ENCODE data around the gene CAMSAP3.

Gene CAMSAP3

DNA sequence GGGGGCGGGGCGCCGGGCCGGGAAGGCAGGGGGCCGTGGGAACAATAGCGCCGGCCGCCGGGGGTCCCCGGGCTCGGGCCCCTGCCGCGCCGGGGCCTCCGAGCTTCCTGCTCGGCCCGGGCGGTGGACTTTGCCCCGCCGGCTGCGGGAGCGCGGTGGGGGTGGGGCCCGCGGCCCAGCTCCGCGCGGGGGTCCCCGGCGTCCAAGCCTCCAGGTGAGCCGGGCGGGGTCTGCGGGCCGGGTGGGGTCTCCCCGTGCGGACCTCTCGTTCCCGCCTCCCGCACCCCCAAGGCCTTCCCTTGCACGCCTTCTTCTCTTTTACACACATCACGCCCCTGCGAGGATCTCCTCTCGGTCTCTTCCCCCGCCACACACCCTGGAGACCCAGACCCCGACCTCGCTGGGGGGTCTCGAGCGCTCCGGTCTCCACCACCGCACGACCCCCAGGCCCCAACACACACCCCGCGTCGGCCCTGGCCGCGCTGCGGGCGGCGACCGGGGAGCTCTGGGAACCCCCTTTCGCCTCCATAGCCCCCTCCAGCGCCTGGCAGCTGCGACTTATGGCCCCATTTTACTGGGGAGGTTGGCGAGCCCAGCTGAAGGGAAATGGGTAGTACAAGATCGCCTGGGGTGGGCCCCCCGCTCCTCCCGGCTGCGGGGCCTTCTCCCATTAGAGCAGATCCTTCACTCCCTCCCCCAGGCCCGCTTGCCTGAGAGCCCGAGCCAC lies 711 bp downstream of the CAMSAP3 start:
- no peak overlapping the region for H3K9ac ChIP-seq (ENCODE audit: low read depth, low read length)
- H3K9me3 ChIP-seq (ENCODE audit: insufficient read depth, low read length, severe bottlenecking): no peaks in the 10 kb centered on the region
- TF ChIP-seq, protein P1, sequence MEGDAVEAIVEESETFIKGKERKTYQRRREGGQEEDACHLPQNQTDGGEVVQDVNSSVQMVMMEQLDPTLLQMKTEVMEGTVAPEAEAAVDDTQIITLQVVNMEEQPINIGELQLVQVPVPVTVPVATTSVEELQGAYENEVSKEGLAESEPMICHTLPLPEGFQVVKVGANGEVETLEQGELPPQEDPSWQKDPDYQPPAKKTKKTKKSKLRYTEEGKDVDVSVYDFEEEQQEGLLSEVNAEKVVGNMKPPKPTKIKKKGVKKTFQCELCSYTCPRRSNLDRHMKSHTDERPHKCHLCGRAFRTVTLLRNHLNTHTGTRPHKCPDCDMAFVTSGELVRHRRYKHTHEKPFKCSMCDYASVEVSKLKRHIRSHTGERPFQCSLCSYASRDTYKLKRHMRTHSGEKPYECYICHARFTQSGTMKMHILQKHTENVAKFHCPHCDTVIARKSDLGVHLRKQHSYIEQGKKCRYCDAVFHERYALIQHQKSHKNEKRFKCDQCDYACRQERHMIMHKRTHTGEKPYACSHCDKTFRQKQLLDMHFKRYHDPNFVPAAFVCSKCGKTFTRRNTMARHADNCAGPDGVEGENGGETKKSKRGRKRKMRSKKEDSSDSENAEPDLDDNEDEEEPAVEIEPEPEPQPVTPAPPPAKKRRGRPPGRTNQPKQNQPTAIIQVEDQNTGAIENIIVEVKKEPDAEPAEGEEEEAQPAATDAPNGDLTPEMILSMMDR (IDR thresholded peaks at IDR 0.05; ENCODE audit: borderline replicate concordance, extremely low read depth, low read length, poor library complexity, severe bottlenecking): no peak
- no peak for TF ChIP-seq EZH2 (IDR thresholded peaks at IDR 0.05; ENCODE audit: borderline replicate concordance, low read depth, low read length, severe bottlenecking)
- H4K20me1 ChIP-seq (ENCODE audit: insufficient read depth, low read length): no peaks in the 10 kb centered on the region
- H2AFZ ChIP-seq (ENCODE audit: low read depth, low read length): no peak overlapping the region
- H3K79me2 ChIP-seq (ENCODE audit: insufficient read depth, low read length): no peaks in the 10 kb centered on the region
- no peak overlapping the region for H3K4me3 ChIP-seq (ENCODE audit: low read depth in 1 of 2, low read length in 2 of 2)
- no peak overlapping the region for H3K4me2 ChIP-seq (ENCODE audit: insufficient read depth, low read length)
- no peaks in the 10 kb centered on the region for H3K36me3 ChIP-seq (ENCODE audit: insufficient read depth, low read length)
- no peak overlapping the region for H3K27ac ChIP-seq (ENCODE audit: low read length)
- no peak for ATAC-seq (ENCODE audit: insufficient read depth, low read depth)
- H3K4me1 ChIP-seq (ENCODE audit: insufficient read depth, low read length): no peaks in the 10 kb centered on the region
- DNase-seq: no peak
- H3K27me3 ChIP-seq (ENCODE audit: insufficient read depth, low read length, poor library complexity): no peaks in the 10 kb centered on the region

DNA sequence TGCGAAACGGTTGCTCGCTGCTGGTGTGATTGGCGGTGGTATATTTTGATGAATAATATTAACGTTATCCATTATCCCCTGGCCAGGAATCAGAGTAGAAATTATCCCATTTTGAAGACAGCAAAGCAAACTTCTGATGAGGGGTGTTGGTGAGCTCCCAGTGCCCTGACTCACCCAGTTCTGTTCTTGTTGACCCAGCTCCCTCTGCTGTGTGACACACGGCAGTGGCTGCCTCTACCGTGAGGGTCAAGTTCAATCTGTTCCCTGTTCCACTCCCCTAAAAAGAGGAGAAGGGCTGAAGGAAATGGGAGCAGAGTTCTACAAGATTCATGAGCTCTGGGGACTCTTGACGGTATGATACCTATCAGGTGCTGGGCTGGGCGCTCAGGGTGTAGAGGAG lies 2.0 kb downstream of the CAMSAP3 start:
- Histone ChIP-seq H2AFZ (ENCODE audit: low read depth, low read length) (no peak overlapping the region), H3K36me3 (ENCODE audit: insufficient read depth, low read length) (no peaks in the 10 kb centered on the region), H4K20me1 (ENCODE audit: insufficient read depth, low read length) (no peaks in the 10 kb centered on the region), H3K27ac (ENCODE audit: low read length) (no peak overlapping the region), H3K4me1 (ENCODE audit: insufficient read depth, low read length) (no peaks in the 10 kb centered on the region), H3K9me3 (ENCODE audit: insufficient read depth, low read length, severe bottlenecking) (no peaks in the 10 kb centered on the region), H3K4me2 (ENCODE audit: insufficient read depth, low read length) (no peak overlapping the region), H3K9ac (ENCODE audit: low read depth, low read length) (no peak overlapping the region), H3K4me3 (ENCODE audit: low read depth in 1 of 2, low read length in 2 of 2) (no peak overlapping the region), H3K79me2 (ENCODE audit: insufficient read depth, low read length) (no peaks in the 10 kb centered on the region), H3K27me3 (ENCODE audit: insufficient read depth, low read length, poor library complexity) (no peaks in the 10 kb centered on the region)
- DNase-seq (no peak), ATAC-seq (ENCODE audit: insufficient read depth, low read depth) (no peak)
- no peak for TF ChIP-seq EZH2 (IDR thresholded peaks at IDR 0.05; ENCODE audit: borderline replicate concordance, low read depth, low read length, severe bottlenecking)
- TF ChIP-seq, protein P1 (IDR thresholded peaks at IDR 0.05; ENCODE audit: borderline replicate concordance, extremely low read depth, low read length, poor library complexity, severe bottlenecking): no peak

DNA sequence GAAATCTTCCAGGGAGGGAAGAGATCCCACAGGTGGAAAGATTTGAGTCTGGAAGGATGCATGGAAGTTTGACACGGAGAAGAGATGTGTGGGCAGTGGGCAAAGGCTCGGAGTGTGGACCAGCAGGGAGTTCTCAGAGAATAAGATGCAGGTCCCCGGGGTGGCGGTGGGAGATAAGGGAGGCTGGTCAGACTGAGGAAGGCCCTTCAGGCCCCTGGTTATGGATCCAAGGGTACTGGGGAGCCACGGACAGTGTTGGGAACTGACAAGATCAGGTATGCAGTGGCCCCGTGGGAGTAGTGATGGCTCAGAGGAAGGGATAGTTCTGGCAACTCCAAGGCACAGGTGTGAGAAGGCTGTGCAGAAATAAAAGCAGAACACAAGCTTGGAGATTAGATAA lies 2.5 kb downstream of the CAMSAP3 start:
- no peaks in the 10 kb centered on the region for H3K79me2 ChIP-seq (ENCODE audit: insufficient read depth, low read length)
- H3K36me3 ChIP-seq (ENCODE audit: insufficient read depth, low read length): no peaks in the 10 kb centered on the region
- no peak overlapping the region for H3K4me2 ChIP-seq (ENCODE audit: insufficient read depth, low read length)
- no peaks in the 10 kb centered on the region for H3K27me3 ChIP-seq (ENCODE audit: insufficient read depth, low read length, poor library complexity)
- H3K9me3 ChIP-seq (ENCODE audit: insufficient read depth, low read length, severe bottlenecking): no peaks in the 10 kb centered on the region
- no peak overlapping the region for H3K9ac ChIP-seq (ENCODE audit: low read depth, low read length)
- H3K4me3 ChIP-seq (ENCODE audit: low read depth in 1 of 2, low read length in 2 of 2): no peak overlapping the region
- no peak for TF ChIP-seq EZH2 (IDR thresholded peaks at IDR 0.05; ENCODE audit: borderline replicate concordance, low read depth, low read length, severe bottlenecking)
- TF ChIP-seq, protein P1 (IDR thresholded peaks at IDR 0.05; ENCODE audit: borderline replicate concordance, extremely low read depth, low read length, poor library complexity, severe bottlenecking): no peak
- no peak overlapping the region for H3K27ac ChIP-seq (ENCODE audit: low read length)
- H3K4me1 ChIP-seq (ENCODE audit: insufficient read depth, low read length): no peaks in the 10 kb centered on the region
- DNase-seq (no peak), ATAC-seq (ENCODE audit: insufficient read depth, low read depth) (no peak)
- no peak overlapping the region for H2AFZ ChIP-seq (ENCODE audit: low read depth, low read length)
- no peaks in the 10 kb centered on the region for H4K20me1 ChIP-seq (ENCODE audit: insufficient read depth, low read length)

All from DND-41 (cell line).